ENCODE measurements around the gene ANKLE1. TPM values are rescaled to one million over a fixed set of nuclear protein-coding genes. Genes with fewer than 3 reads are reported as not detected.

Gene ANKLE1
- total RNA-seq, 3 donors from 2014 or later = 0.96 to 1.6 (median 1.0) TPM

DNA sequence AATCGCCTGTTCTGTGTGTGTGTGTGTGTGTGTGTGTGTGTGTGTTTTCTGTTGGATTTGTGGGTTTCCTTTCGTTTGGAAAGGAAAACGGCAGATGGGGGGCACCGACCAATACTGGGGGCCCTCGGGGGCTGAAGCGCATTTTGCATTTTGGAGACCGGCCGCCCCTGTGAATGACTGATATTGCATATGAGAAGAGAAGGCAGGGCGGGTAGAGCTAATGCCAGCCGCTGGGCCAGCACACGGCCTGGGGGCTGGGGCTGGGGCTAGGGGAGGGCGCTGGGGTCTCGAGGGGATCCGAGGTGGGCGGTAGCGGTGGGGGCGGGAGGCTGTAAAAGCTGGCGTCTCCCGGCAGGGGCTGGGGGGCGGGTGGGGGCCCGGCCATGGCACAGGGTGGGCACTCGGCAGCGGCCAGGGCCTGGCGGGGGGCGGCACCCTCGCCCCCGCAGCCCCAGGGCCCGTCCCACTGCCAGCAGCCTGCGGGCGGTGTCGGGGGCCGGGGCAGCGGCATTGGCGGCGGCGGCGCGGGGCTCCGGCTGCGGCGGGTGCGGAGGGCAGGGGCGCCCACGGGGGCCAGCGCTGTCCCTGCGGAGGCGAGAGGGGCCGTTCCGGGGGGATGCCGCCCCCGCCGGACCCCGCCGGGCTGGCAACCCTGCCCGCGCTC lies 41.7 kb downstream of the ANKLE1 start:
- TF ChIP-seq POLR2AphosphoS5 (IDR thresholded peaks at IDR 0.05) (no peak), POLR2A (IDR thresholded peaks at IDR 0.05) (no peak)
- TF ChIP-seq, protein P1, sequence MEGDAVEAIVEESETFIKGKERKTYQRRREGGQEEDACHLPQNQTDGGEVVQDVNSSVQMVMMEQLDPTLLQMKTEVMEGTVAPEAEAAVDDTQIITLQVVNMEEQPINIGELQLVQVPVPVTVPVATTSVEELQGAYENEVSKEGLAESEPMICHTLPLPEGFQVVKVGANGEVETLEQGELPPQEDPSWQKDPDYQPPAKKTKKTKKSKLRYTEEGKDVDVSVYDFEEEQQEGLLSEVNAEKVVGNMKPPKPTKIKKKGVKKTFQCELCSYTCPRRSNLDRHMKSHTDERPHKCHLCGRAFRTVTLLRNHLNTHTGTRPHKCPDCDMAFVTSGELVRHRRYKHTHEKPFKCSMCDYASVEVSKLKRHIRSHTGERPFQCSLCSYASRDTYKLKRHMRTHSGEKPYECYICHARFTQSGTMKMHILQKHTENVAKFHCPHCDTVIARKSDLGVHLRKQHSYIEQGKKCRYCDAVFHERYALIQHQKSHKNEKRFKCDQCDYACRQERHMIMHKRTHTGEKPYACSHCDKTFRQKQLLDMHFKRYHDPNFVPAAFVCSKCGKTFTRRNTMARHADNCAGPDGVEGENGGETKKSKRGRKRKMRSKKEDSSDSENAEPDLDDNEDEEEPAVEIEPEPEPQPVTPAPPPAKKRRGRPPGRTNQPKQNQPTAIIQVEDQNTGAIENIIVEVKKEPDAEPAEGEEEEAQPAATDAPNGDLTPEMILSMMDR (IDR thresholded peaks at IDR 0.05) = no peak
- Histone ChIP-seq H3K27ac (peak overlapping the region; percentile 62 to 81), H3K9me3 (no peaks in the 10 kb centered on the region), H3K4me3 (peak overlapping the region in 2 of 3 donors; percentile 31 to 57), H3K4me1 (peaks cover 0 to 20% of the 10 kb centered on the region in 2 donors), H3K27me3 (peaks cover 0 to 3% of the 10 kb centered on the region in 2 donors), H3K36me3 (peaks cover 7% of the 10 kb centered on the region)
- no peak for DNase-seq (ENCODE audit: low spot score in 2 of 2)
- intact Hi-C loops (cut with DNase I; ENCODE audit: low total_unique reads) = loop anchor here (5.0 kb wide), 1 partner anchor 1359 kb away; the partner anchor contains the start of gene CRTC1

DNA sequence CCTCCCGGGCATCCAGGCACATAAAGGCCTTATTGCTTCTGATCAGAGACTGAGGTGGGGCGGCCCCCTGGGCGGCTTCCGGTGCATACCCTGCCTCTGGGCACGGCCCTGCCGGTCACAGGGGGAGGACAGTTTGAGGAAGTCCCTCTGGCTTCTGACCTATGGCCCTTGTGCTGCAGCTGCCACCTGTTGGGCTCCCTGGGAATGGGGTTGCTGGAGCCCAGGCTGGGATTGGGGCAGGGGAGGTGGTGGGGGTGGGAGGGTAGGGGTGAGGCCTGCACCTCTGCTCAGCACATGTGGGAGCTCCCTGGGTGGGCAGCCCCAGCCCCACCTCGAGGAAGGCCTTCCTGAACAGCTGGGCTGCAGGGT lies 42.2 kb downstream of the ANKLE1 start:
- H3K36me3 ChIP-seq = peaks cover 7% of the 10 kb centered on the region
- peaks cover 0 to 3% of the 10 kb centered on the region in 2 donors for H3K27me3 ChIP-seq
- intact Hi-C loops (cut with DNase I; ENCODE audit: low total_unique reads) = loop anchor here (5.0 kb wide), 1 partner anchor 1358 kb away; the partner anchor contains the start of gene CRTC1
- H3K4me3 ChIP-seq = peak overlapping the region in 2 of 3 donors; percentile 31 to 57
- H3K4me1 ChIP-seq = peaks cover 0 to 20% of the 10 kb centered on the region in 2 donors
- DNase-seq (ENCODE audit: low spot score in 2 of 2) = no peak
- H3K9me3 ChIP-seq = no peaks in the 10 kb centered on the region
- H3K27ac ChIP-seq = peak overlapping the region; percentile 62 to 81
- TF ChIP-seq POLR2A (IDR thresholded peaks at IDR 0.05) (no peak), POLR2AphosphoS5 (IDR thresholded peaks at IDR 0.05) (no peak)
- TF ChIP-seq, protein P1 (IDR thresholded peaks at IDR 0.05) = no peak

DNA sequence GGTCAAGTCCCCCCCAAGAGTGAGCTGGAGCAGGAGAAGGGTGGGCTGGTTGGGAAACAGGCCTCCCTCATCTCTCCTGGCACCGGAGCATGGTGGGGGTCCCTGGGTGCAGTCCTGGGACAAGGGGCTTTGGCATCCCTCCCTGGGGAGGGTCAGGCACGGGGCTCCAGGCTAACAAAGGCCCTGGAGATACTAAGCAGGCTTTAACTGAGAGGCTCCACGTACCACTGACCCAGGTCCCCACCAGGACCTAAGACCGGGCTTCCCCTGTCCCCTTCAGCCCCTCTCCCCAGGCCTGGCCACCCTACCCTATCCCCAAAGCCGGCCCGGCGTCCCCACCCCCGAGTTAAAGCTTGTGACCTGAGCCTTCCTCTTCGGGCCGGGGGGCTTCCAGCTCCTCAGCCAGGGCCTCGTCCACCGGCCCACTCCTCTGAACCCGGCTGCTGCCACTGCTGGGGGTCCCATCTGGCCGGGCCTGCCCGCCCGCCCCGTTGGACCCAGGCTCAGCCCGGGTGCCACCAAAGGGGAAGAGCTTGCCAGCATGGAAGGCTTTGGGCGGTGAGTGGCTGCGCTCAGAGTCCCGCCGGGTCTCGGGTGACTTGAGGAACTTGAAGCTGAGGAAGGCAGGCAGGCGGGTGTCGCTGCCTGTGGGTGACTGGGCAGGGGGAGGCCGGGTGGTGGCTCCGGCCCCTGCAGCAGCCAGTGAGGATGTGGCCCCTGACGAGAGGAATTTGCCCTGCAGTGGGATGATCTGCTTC lies 42.8 kb downstream of the ANKLE1 start:
- DNase-seq (ENCODE audit: low spot score in 2 of 2) = no peak
- intact Hi-C loops (cut with DNase I; ENCODE audit: low total_unique reads) = loop anchor here (5.0 kb wide), 1 partner anchor 1358 kb away; the partner anchor contains the start of gene CRTC1
- peaks cover 0 to 20% of the 10 kb centered on the region in 2 donors for H3K4me1 ChIP-seq
- no peaks in the 10 kb centered on the region for H3K9me3 ChIP-seq
- TF ChIP-seq, protein P1 (IDR thresholded peaks at IDR 0.05) = no peak
- TF ChIP-seq POLR2A (IDR thresholded peaks at IDR 0.05) = no peak
- no peak for TF ChIP-seq POLR2AphosphoS5 (IDR thresholded peaks at IDR 0.05)
- peak overlapping the region in 1 of 3 donors; percentile 69 for H3K4me3 ChIP-seq
- peaks cover 0 to 3% of the 10 kb centered on the region in 2 donors for H3K27me3 ChIP-seq
- peak overlapping the region; percentile 62 to 81 for H3K27ac ChIP-seq
- peaks cover 7% of the 10 kb centered on the region for H3K36me3 ChIP-seq

DNA sequence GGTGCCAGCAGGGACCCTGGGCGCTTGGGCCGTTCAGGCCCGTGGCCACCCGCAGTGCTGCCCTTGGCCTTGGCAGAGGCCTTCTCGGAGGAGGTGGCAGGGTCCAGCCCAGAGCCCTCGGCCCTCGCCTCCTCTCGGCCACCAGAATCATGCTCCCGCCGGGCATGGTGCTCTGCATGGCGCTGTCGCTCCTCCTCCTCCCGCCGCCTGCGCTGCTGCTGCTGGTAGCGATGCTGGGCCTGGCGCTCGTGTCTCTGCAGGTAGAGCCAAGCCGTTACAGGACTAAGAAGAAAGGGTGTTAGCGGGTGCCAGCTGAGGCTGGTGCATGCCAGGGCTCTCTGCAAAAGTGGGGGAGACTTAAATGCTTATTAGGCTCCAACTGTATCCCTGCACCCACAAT lies 43.4 kb downstream of the ANKLE1 start:
- Histone ChIP-seq H3K27me3 (peaks cover 0 to 3% of the 10 kb centered on the region in 2 donors), H3K9me3 (no peaks in the 10 kb centered on the region), H3K27ac (peak overlapping the region; percentile 62 to 81), H3K4me3 (peak overlapping the region in 2 of 3 donors; percentile 56 to 69), H3K36me3 (peaks cover 6% of the 10 kb centered on the region), H3K4me1 (peaks cover 0 to 20% of the 10 kb centered on the region in 2 donors)
- no peak for DNase-seq (ENCODE audit: low spot score in 2 of 2)
- TF ChIP-seq, protein P1 (IDR thresholded peaks at IDR 0.05) = no peak
- TF ChIP-seq POLR2A (IDR thresholded peaks at IDR 0.05) = no peak
- no peak for TF ChIP-seq POLR2AphosphoS5 (IDR thresholded peaks at IDR 0.05)
- intact Hi-C loops (cut with DNase I; ENCODE audit: low total_unique reads) = no loop called here
